ENCODE results near the gene USP34. TPM values are rescaled to one million over a fixed set of nuclear protein-coding genes. Genes with fewer than 3 reads are reported as not detected.

USP34 gene
- total and polyA plus RNA-seq, 9 of the 15 experiments (the other 6 are each of a cell fraction or from before 2014, with no cell fraction given): 19.8 to 108 (median 67.8) TPM

GRCh38 chr2:61415265-61415664 lies 55.6 kb downstream of the USP34 start:
- no TSS peak for BruUV-seq (replicated peaks)
- FAIRE-seq: no peak
- Histone ChIP-seq H3K9me3 (replicated peaks; ENCODE audit: control insufficient read depth, insufficient read depth, low read depth, low read length) (no peaks in the 10 kb centered on the region), H4K20me1 (replicated peaks; ENCODE audit: control insufficient read depth, insufficient read depth, low read length) (peaks cover 10% of the 10 kb centered on the region), H3K27ac (ENCODE audit: extremely low read depth, low read depth, low read length) (no peak overlapping the region), H3K4me3 (no peak overlapping the region), H3K27me3 (ENCODE audit: control insufficient read depth in 2 of 2, insufficient read depth in 2 of 2, low read length in 2 of 2) (no peaks in the 10 kb centered on the region), H3K36me3 (ENCODE audit: control insufficient read depth, insufficient read depth, low read length) (peaks cover 33% of the 10 kb centered on the region), H3K9ac (ENCODE audit: insufficient read depth in 1 of 2, low read depth in 2 of 2, low read length in 2 of 2) (no peak overlapping the region), H3K4me2 (ENCODE audit: insufficient read depth, low read length) (no peak overlapping the region), H3K9me1 (ENCODE audit: control insufficient read depth, insufficient read depth, low read length) (no peaks in the 10 kb centered on the region), H2AFZ (ENCODE audit: low read depth, low read length) (no peak overlapping the region), H3K79me2 (ENCODE audit: control insufficient read depth, insufficient read depth, low read length) (peaks cover 75% of the 10 kb centered on the region), H3K4me1 (replicated peaks in 1 of 2; ENCODE audit: control insufficient read depth in 2 of 2, insufficient read depth in 2 of 2, low read length in 2 of 2) (peaks cover 7 to 9% of the 10 kb centered on the region in 2 experiments; a peak in 4 of 5 replicates)
- WGBS (ENCODE audit: insufficient coverage, low coverage, missing lambda C conversion rate): 86% methylated on average over 1 of the region's 1 CpG
- ATAC-seq: no peak
- ChIA-PET POLR2A (no interaction called here), CTCF (ENCODE audit: low intra/inter-chr PET ratio) (no interaction called here)
- intact Hi-C loops (cut with micrococcal nuclease): no loop called here
- no peak for DNase-seq (ENCODE audit: extremely low read depth in 1 of 4, low spot score in 3 of 4)
- in situ Hi-C loops (cut with MboI): no loop called here
- TF ChIP-seq ZNF124 (CRISPR knock-in tag; IDR thresholded peaks at IDR 0.05): no peak
- TF ChIP-seq HDAC3 (IDR thresholded peaks at IDR 0.05; ENCODE audit: borderline replicate concordance, partially characterized antibody): no peak
- no peak for TF ChIP-seq TOE1 (IDR thresholded peaks at IDR 0.05; ENCODE audit: borderline replicate concordance)
- no peak for TF ChIP-seq TOE1 (CRISPR knock-in tag; IDR thresholded peaks at IDR 0.05; ENCODE audit: borderline replicate concordance, low read depth)
- no peak for TF ChIP-seq MTF1 (CRISPR knock-in tag; IDR thresholded peaks at IDR 0.05; ENCODE audit: borderline replicate concordance)
- TF ChIP-seq NFIC (IDR thresholded peaks at IDR 0.05): no peak
- TF ChIP-seq CTCFL (IDR thresholded peaks at IDR 0.05; ENCODE audit: borderline replicate concordance, insufficient read depth, low read depth, low read length, poor library complexity, severe bottlenecking): no peak
- no peak for TF ChIP-seq MAZ (CRISPR knock-in tag; conservative IDR thresholded peaks at IDR 0.05 in 1 of 2, IDR thresholded peaks at IDR 0.05 in 1 of 2)
- no peak for TF ChIP-seq NR1H2 (CRISPR knock-in tag; IDR thresholded peaks at IDR 0.05)
- TF ChIP-seq MLLT1 (IDR thresholded peaks at IDR 0.05): no peak
- TF ChIP-seq SIN3B (IDR thresholded peaks at IDR 0.05; ENCODE audit: low read depth): no peak
- no peak for TF ChIP-seq SAP30 (IDR thresholded peaks at IDR 0.05; ENCODE audit: borderline replicate concordance, insufficient read depth, low read depth, low read length, poor library complexity, severe bottlenecking)

Data from K562 (cell line).